GM21367 (cell line): Measurements from ENCODE around the gene ATXN7L3B.

Source experiments
- ATAC-seq: cut with Tn5 transposase; IDR thresholded peaks from one replicate; pipeline ENCODE4 v1.9.1; 2021; ENCODE audit not compliant: unreplicated experiment

The ATXN7L3B gene

GRCh38 chr12:74547249-74547648 is 9.6 kb downstream of the ATXN7L3B start:
- no peak for ATAC-seq

- no peak for ATAC-seq
These were observed 13.7 kb downstream of the ATXN7L3B start for GRCh38 chr12:74551291-74551690.

GRCh38 chr12:74552201-74552600 is 14.6 kb downstream of the ATXN7L3B start:
- no peak for ATAC-seq

- no peak for ATAC-seq
These were observed 22.1 kb downstream of the ATXN7L3B start for GRCh38 chr12:74559728-74560127.

GRCh38 chr12:74563927-74564326 is 26.3 kb downstream of the ATXN7L3B start:
- no peak for ATAC-seq

GRCh38 chr12:74578486-74578885 is 40.9 kb downstream of the ATXN7L3B start:
- no peak for ATAC-seq

GRCh38 chr12:74579446-74579845 is 41.8 kb downstream of the ATXN7L3B start:
- ATAC-seq = no peak

GRCh38 chr12:74579981-74580380 is 42.3 kb downstream of the ATXN7L3B start:
- no peak for ATAC-seq

- no peak for ATAC-seq
These were observed 43.8 kb downstream of the ATXN7L3B start for GRCh38 chr12:74581439-74581838.

- no peak for ATAC-seq
These were observed 46.9 kb downstream of the ATXN7L3B start for GRCh38 chr12:74584483-74585062.

GRCh38 chr12:74586251-74586650 is 48.6 kb downstream of the ATXN7L3B start:
- ATAC-seq = no peak
